GM23338 (cell line): ENCODE data around the gene TESMIN. TPM values are rescaled to one million over a fixed set of nuclear protein-coding genes. Genes with fewer than 3 reads are reported as not detected.

ENCODE experiments used
- ATAC-seq: fragments of 200-7000 bp; cut with Tn5 transposase; 3 replicates; pipeline ENCODE4 v1.9.1; 2020
- DNase-seq: peaks from one replicate; pipeline ENCODE4 v3.0.0-alpha.2; 2015; ENCODE audit warnings: low spot score
- H2AFZ ChIP-seq: fragments of 200-600 bp; sonication (generic); 2 replicates; pipeline ENCODE4 v1.8.0; 2016; ENCODE audit warnings: antibody characterized with exemption, mild to moderate bottlenecking, moderate library complexity
- H3F3A ChIP-seq: fragments of 200-600 bp; sonication (generic); replicated peaks from 2 replicates; pipeline ENCODE4 v1.8.0; 2017; ENCODE audit warnings: antibody characterized with exemption, mixed run types, low read depth
- H3K27ac ChIP-seq: fragments of 200-600 bp; sonication (generic); 2 replicates; pipeline ENCODE4 v1.6.1; 2016; ENCODE audit warnings: low read depth
- H3K27me3 ChIP-seq: fragments of 200-600 bp; sonication (generic); 2 replicates; pipeline ENCODE4 v1.8.0; 2016; ENCODE audit warnings: mild to moderate bottlenecking, mixed run types, moderate library complexity; ENCODE audit not compliant: insufficient read depth
- H3K36me3 ChIP-seq: fragments of 200-600 bp; sonication (generic); 2 replicates; pipeline ENCODE4 v1.8.0; 2016; ENCODE audit warnings: mild to moderate bottlenecking; ENCODE audit not compliant: insufficient read depth
- H3K4me1 ChIP-seq: fragments of 200-600 bp; sonication (generic); 2 replicates; pipeline ENCODE4 v1.8.0; 2016; ENCODE audit warnings: mild to moderate bottlenecking, moderate library complexity; ENCODE audit not compliant: insufficient read depth
- H3K4me2 ChIP-seq: fragments of 200-600 bp; sonication (generic); 2 replicates; pipeline ENCODE4 v1.7.1; 2017; ENCODE audit warnings: mixed run types
- H3K4me3 ChIP-seq: fragments of 200-600 bp; sonication (generic); 2 replicates; pipeline ENCODE4 v1.6.1; 2016; ENCODE audit warnings: mixed run types
- H3K79me2 ChIP-seq: fragments of 200-600 bp; sonication (generic); replicated peaks from 2 replicates; pipeline ENCODE4 v1.8.0; 2017; ENCODE audit warnings: mild to moderate bottlenecking; ENCODE audit not compliant: insufficient read depth
- H3K9me2 ChIP-seq: fragments of 200-600 bp; sonication (generic); 2 replicates; pipeline ENCODE4 v1.8.0; 2017; ENCODE audit not compliant: insufficient read depth
- H4K20me1 ChIP-seq: fragments of 200-600 bp; sonication (generic); replicated peaks from 2 replicates; pipeline ENCODE4 v1.8.0; 2017; ENCODE audit warnings: mild to moderate bottlenecking; ENCODE audit not compliant: insufficient read depth
- H3K27ac Mint-ChIP-seq: 2 replicates; pipeline ENCODE4 v1.8.0; 2020; ENCODE audit warnings: inconsistent platforms, mild to moderate bottlenecking, moderate library complexity, mixed read lengths
- H3K27me3 Mint-ChIP-seq: 3 replicates; pipeline ENCODE4 v1.8.0; 2022; ENCODE audit warnings: low read depth, mild to moderate bottlenecking, moderate library complexity, mixed read lengths, inconsistent platforms; ENCODE audit not compliant: insufficient read depth, poor library complexity
- H3K36me3 Mint-ChIP-seq: 3 replicates; pipeline ENCODE4 v1.8.0; 2021; ENCODE audit warnings: low read depth, mild to moderate bottlenecking, inconsistent platforms, moderate library complexity, mixed read lengths
- H3K4me1 Mint-ChIP-seq: 3 replicates; pipeline ENCODE4 v1.8.0; 2020; ENCODE audit warnings: mild to moderate bottlenecking, inconsistent platforms, mixed read lengths
- H3K4me3 Mint-ChIP-seq: 3 replicates; pipeline ENCODE4 v1.8.0; 2021; ENCODE audit warnings: moderate library complexity, mild to moderate bottlenecking, inconsistent platforms, mixed read lengths
- H3K9me3 Mint-ChIP-seq: 3 replicates; pipeline ENCODE4 v1.8.0; 2020; ENCODE audit warnings: moderate library complexity, mild to moderate bottlenecking, inconsistent platforms, mixed read lengths
- CREB1 ChIP-seq: fragments of 250-450 bp; sonication (Bioruptor Pico); IDR thresholded peaks from 2 replicates; pipeline ENCODE4 v1.5.0; 2020; ENCODE audit warnings: low read depth, mild to moderate bottlenecking, moderate library complexity
- CTCF ChIP-seq, 2 experiments: fragments of 200-600 bp in 1 of 2; sonication (generic) in 1 of 2; conservative IDR thresholded peaks; 2 replicates each; pipeline versions ENCODE4 v1.5.1 to v1.6.1; 2016 to 2017; ENCODE audit warnings: antibody characterized with exemption in 2 of 2, low read depth in 2 of 2, mild to moderate bottlenecking in 2 of 2, moderate library complexity in 1 of 2
- EZH2 ChIP-seq: fragments of 200-600 bp; sonication (generic); IDR thresholded peaks from one replicate; pipeline ENCODE4 v1.8.0; 2017; ENCODE audit warnings: antibody characterized with exemption, mild to moderate bottlenecking, low read depth; ENCODE audit not compliant: unreplicated experiment
- EZH2phosphoT487 ChIP-seq: fragments of 200-600 bp; sonication (generic); IDR thresholded peaks from one replicate; pipeline ENCODE4 v1.8.1; 2018; ENCODE audit warnings: antibody characterized with exemption; ENCODE audit not compliant: unreplicated experiment
- JUNB ChIP-seq: IDR thresholded peaks from one replicate; pipeline ENCODE4 v1.6.1; 2016; ENCODE audit warnings: antibody characterized with exemption; ENCODE audit not compliant: unreplicated experiment
- POLR2AphosphoS5 ChIP-seq: IDR thresholded peaks from 2 replicates; pipeline ENCODE4 v1.6.1; 2016; ENCODE audit warnings: antibody characterized with exemption, low read depth
- STAT1 ChIP-seq: IDR thresholded peaks from one replicate; pipeline ENCODE4 v1.6.1; 2016; ENCODE audit warnings: antibody characterized with exemption; ENCODE audit not compliant: unreplicated experiment
- ZNF114 ChIP-seq: fragments of 250-450 bp; sonication (Bioruptor Pico); IDR thresholded peaks from 2 replicates; pipeline ENCODE4 v1.5.0; 2020; ENCODE audit warnings: mild to moderate bottlenecking, moderate library complexity
- ZNF331 ChIP-seq: fragments of 250-450 bp; sonication (Bioruptor Pico); IDR thresholded peaks from 2 replicates; pipeline ENCODE4 v1.5.0; 2020; ENCODE audit warnings: low read depth, mild to moderate bottlenecking, moderate library complexity
- ZNF462 ChIP-seq: fragments of 250-450 bp; sonication (Bioruptor Pico); IDR thresholded peaks from 2 replicates; pipeline ENCODE4 v1.5.0; 2020; ENCODE audit warnings: mild to moderate bottlenecking, moderate library complexity
- polyA plus RNA-seq: library from polyadenylated mRNA; unstranded; fragments of >200 nt; fragmentation: Nextera tagmentation; extraction: Ambion mirVana; gene quantifications from 2 replicates; pipeline ENCODE4 v1.2.1, GENCODE V29; 2016
- total RNA-seq: library from RNA; depleted of rRNA; stranded (reverse); fragments of >200 nt; shearing (Covaris generic); gene quantifications from 2 replicates; pipeline ENCODE4 v1.2.3, GENCODE V29; 2014

Gene TESMIN
- total and polyA plus RNA-seq, 2 experiments from 2014 or later = 54.5 to 64.6 TPM

GRCh38 chr11:68743539-68743938 is 7.8 kb downstream of the TESMIN start:
- Mint-ChIP-seq H3K36me3 (peaks cover 68% of the 10 kb centered on the region), H3K9me3 (no peaks in the 10 kb centered on the region; the same call in 2 of the 3 replicates), H3K27ac (no peak overlapping the region), H3K27me3 (peaks cover 4% of the 10 kb centered on the region), H3K4me3 (no peak overlapping the region), H3K4me1 (peaks cover 47% of the 10 kb centered on the region)
- no peaks in the 10 kb centered on the region for H3K27me3 ChIP-seq
- ATAC-seq = no peak
- DNase-seq = no peak
- no peaks in the 10 kb centered on the region for H3K9me2 ChIP-seq
- H3K4me2 ChIP-seq = no peak overlapping the region
- 0 out of 2 replicates have a peak overlapping the region, but pooled peaks have one; percentile 16 for H3K27ac ChIP-seq
- H3K4me3 ChIP-seq = no peak overlapping the region
- peaks cover 33% of the 10 kb centered on the region for H3K36me3 ChIP-seq
- no peaks in the 10 kb centered on the region; the same call in 1 of the 2 replicates for H3F3A ChIP-seq
- peaks cover 12% of the 10 kb centered on the region for H3K79me2 ChIP-seq
- peaks cover 24% of the 10 kb centered on the region for H3K4me1 ChIP-seq
- no peak overlapping the region for H2AFZ ChIP-seq
- TF ChIP-seq JUNB = no peak
- no peak for TF ChIP-seq CTCF (conservative IDR thresholded peaks at IDR 0.05; ENCODE audit: low read depth in 2 of 2)
- no peak for TF ChIP-seq STAT1
- H4K20me1 ChIP-seq = peaks cover 7% of the 10 kb centered on the region

- Mint-ChIP-seq H3K36me3 (peaks cover 61% of the 10 kb centered on the region), H3K4me1 (peaks cover 27% of the 10 kb centered on the region), H3K9me3 (no peaks in the 10 kb centered on the region), H3K27me3 (peaks cover 3% of the 10 kb centered on the region), H3K4me3 (no peak overlapping the region; the same call in 2 of the 3 replicates), H3K27ac (peak overlapping the region; percentile 31; the same call in 1 of the 2 replicates)
- no peaks in the 10 kb centered on the region for H3K27me3 ChIP-seq
- DNase-seq (no peak), ATAC-seq (peak; percentile 45)
- peaks cover 33% of the 10 kb centered on the region for H3K36me3 ChIP-seq
- no peaks in the 10 kb centered on the region for H3K9me2 ChIP-seq
- H3K4me1 ChIP-seq = peaks cover 14% of the 10 kb centered on the region
- 0 out of 2 replicates have a peak overlapping the region, but pooled peaks have one; percentile 54 for H3K4me2 ChIP-seq
- peak overlapping the region; percentile 61; the same call in 1 of the 2 replicates for H3K27ac ChIP-seq
- H3K4me3 ChIP-seq = 0 out of 2 replicates have a peak overlapping the region, but pooled peaks have one; percentile 13
- H3F3A ChIP-seq = no peaks in the 10 kb centered on the region; the same call in 1 of the 2 replicates
- no peak overlapping the region for H2AFZ ChIP-seq
- no peaks in the 10 kb centered on the region; the same call in 1 of the 2 replicates for H3K79me2 ChIP-seq
- H4K20me1 ChIP-seq = peaks cover 7% of the 10 kb centered on the region
- TF ChIP-seq ZNF331 = no peak
- no peak for TF ChIP-seq CREB1 (CRISPR knock-in tag)
- TF ChIP-seq EZH2 = no peak
- TF ChIP-seq POLR2AphosphoS5 = no peak; the same call in 1 of the 2 replicates
- no peak for TF ChIP-seq CTCF (conservative IDR thresholded peaks at IDR 0.05; ENCODE audit: low read depth in 2 of 2)
- no peak for TF ChIP-seq EZH2phosphoT487
- no peak for TF ChIP-seq ZNF462 (CRISPR knock-in tag)
- no peak for TF ChIP-seq ZNF114
- no peak for TF ChIP-seq JUNB
Measured at GRCh38 chr11:68741463-68741862, 9.9 kb downstream of the TESMIN start.
